MCF 10A (cell line): ENCODE data around the gene LIN37. TPM values are rescaled to one million over a fixed set of nuclear protein-coding genes. Genes with fewer than 3 reads are reported as not detected.

Experiments
- BruUV-seq: library from RNA; stranded (reverse); fragments of 400-500 nt; replicated peaks from 2 replicates; lab custom pipeline; 2021; lab: Mats Ljungman, UMichigan
- CTCF ChIA-PET: fragments of 300-600 bp; sonication (Branson Sonifier 250); formaldehyde crosslinking; extraction: SDS; loops from one replicate; lab custom pipeline; 2021; ENCODE audit warnings: antibody characterized with exemption, inconsistent platforms; lab: Yijun Ruan, JAX
- POLR2A ChIA-PET: fragments of 300-600, 350-650 bp; sonication (Branson Sonifier 250); formaldehyde crosslinking; extraction: SDS; loops from one replicate; lab custom pipeline; 2020; ENCODE audit warnings: antibody characterized with exemption, inconsistent platforms; lab: Yijun Ruan, JAX
- DNase-seq: peaks from one replicate; pipeline ENCODE4 v3.0.0-alpha.2; 2018; ENCODE audit not compliant: unreplicated experiment
- H3K27ac Mint-ChIP-seq: one replicate; pipeline ENCODE4 v1.8.0; 2022; ENCODE audit warnings: mild to moderate bottlenecking, low read depth, mixed read lengths; ENCODE audit not compliant: unreplicated experiment
- H3K27me3 Mint-ChIP-seq: one replicate; pipeline ENCODE4 v1.8.0; 2022; ENCODE audit warnings: mixed read lengths; ENCODE audit not compliant: insufficient read depth, unreplicated experiment
- H3K36me3 Mint-ChIP-seq: one replicate; pipeline ENCODE4 v1.8.0; 2022; ENCODE audit warnings: mild to moderate bottlenecking, moderate library complexity, mixed read lengths; ENCODE audit not compliant: insufficient read depth, unreplicated experiment
- H3K4me1 Mint-ChIP-seq: one replicate; pipeline ENCODE4 v1.8.0; 2022; ENCODE audit warnings: mixed read lengths; ENCODE audit not compliant: insufficient read depth, unreplicated experiment
- H3K4me3 Mint-ChIP-seq: one replicate; pipeline ENCODE4 v1.8.0; 2022; ENCODE audit warnings: mild to moderate bottlenecking, moderate library complexity, mixed read lengths; ENCODE audit not compliant: unreplicated experiment
- H3K9me3 Mint-ChIP-seq: one replicate; pipeline ENCODE4 v1.8.0; 2022; ENCODE audit warnings: mixed read lengths; ENCODE audit not compliant: unreplicated experiment
- intact Hi-C: fragments of 100-400 bp; cut with micrococcal nuclease; formaldehyde crosslinking; loops from 2 replicates; pipeline ENCODE4 v1.14.1; 2022
- total RNA-seq: library from RNA; stranded (reverse); gene quantifications from 2 replicates; pipeline ENCODE4 v1.2.3, GENCODE V29; 2022
- TF ChIP-seq, protein P1 (sequence below): fragments of 200-600 bp; IDR thresholded peaks from one replicate; pipeline ENCODE4 v1.8.0; 2022; ENCODE audit warnings: antibody characterized with exemption, mild to moderate bottlenecking; ENCODE audit not compliant: unreplicated experiment

The LIN37 gene
- total RNA-seq, 1 experiment from 2014 or later: 19.6 TPM

DNA sequence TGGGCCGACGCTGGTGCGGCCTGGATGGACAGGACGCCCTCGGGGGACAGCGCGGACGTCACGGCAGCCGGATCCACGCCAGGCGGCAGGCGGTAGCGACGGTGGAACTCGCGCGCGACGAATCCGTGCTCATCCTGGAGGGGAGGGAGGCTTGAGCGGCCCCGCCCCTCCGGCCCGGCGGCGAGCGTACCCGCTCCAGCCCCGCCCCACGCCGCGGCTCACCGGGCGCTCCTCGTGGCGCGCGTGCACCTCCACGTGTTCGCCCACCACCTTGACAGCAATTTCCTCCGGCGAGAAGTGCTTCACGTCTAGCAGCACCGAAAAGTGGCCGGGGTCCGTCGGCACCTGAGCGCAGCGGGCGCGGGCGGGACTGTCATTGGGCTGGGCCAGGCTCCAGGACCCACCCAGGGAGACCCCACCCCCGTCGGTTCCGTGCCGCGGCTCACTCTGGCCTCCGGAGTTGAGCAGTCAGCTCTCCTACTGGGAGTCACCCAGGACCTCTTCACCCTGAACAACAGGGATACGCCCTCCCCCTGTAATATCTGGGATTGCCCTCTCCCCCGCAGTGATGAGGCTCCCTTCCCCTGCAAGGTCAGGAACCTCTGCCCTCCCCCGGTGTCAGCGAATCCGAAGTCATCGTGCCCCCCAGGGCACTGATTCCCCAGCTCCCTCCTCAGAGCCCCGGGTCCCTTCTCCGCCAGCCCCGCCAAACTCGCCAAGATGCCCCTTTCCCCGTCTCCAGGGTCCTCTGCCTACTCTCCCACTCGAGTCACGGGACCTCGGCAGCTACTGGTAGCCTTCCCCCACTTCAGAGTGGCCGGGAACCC, 7.4 kb downstream of the LIN37 start:
- no peak overlapping the region for H3K27ac Mint-ChIP-seq
- H3K4me3 Mint-ChIP-seq: no peak overlapping the region
- no TSS peak for BruUV-seq
- intact Hi-C loops: no loop called here
- POLR2A ChIA-PET: interaction anchor here (0.8 kb wide), 1 partner anchor 11 kb away, joined by 3 read pairs; the partner anchor contains the start of genes PSENEN and U2AF1L4
- no peaks in the 10 kb centered on the region for H3K9me3 Mint-ChIP-seq
- peaks cover 22% of the 10 kb centered on the region for H3K36me3 Mint-ChIP-seq
- CTCF ChIA-PET: no interaction called here
- no peak for DNase-seq
- TF ChIP-seq, protein P1, sequence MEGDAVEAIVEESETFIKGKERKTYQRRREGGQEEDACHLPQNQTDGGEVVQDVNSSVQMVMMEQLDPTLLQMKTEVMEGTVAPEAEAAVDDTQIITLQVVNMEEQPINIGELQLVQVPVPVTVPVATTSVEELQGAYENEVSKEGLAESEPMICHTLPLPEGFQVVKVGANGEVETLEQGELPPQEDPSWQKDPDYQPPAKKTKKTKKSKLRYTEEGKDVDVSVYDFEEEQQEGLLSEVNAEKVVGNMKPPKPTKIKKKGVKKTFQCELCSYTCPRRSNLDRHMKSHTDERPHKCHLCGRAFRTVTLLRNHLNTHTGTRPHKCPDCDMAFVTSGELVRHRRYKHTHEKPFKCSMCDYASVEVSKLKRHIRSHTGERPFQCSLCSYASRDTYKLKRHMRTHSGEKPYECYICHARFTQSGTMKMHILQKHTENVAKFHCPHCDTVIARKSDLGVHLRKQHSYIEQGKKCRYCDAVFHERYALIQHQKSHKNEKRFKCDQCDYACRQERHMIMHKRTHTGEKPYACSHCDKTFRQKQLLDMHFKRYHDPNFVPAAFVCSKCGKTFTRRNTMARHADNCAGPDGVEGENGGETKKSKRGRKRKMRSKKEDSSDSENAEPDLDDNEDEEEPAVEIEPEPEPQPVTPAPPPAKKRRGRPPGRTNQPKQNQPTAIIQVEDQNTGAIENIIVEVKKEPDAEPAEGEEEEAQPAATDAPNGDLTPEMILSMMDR: no peak
- H3K4me1 Mint-ChIP-seq: peaks cover 8% of the 10 kb centered on the region
- no peaks in the 10 kb centered on the region for H3K27me3 Mint-ChIP-seq

DNA sequence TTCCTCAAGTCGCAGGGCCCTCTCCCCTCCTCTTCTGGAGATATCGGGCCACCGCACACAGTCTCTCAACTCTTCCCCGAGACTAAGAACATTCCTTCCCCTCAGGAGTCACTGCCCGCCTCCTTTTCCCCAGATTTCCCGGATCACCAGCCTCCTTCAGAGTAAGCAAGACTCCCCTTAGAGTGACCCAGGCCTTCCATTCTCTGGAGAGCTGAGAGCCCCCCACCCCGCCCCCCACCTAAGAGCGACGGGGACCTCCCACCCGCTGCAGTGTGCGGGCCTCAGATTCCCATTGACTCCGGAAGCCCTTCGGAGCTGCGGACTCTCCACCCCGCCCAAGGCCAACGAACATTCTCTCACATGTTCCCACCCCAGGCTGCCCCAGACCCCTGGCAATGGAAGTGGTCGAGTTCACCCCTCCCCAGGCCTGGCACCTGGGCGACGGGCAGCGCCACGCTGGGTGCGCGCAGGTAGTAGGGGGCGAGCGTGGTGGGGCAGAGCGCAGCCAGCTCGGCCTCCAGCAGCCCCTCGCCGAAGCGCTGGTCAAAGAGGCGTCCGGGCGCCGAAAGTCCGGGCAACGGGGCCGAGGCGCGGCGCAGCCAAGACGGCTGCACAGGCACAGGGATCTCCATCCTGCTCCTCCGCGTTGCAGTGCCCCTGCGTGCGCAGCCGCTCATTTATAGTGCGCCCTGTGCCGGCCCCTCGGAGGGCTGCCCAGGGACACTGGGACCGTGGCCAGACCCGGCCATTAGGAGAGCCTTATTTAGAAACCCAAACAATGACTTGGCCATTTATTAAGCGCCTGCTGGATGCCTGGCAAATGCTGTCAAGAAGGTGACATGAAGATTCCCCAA, 8.2 kb downstream of the LIN37 start, which contains the start of gene HSPB6:
Gene HSPB6, minus strand, starts transcription at position 653 of the 854 bp plus-strand sequence. Its CDS starts 21 bp downstream, at position 632.
- no peak for DNase-seq
- Mint-ChIP-seq H3K27ac (peak within 1 kb of the TSS; percentile 99), H3K4me3 (peak within 1 kb of the TSS; percentile 97), H3K27me3 (no peaks in the 10 kb centered on the region), H3K4me1 (peaks cover 8% of the 10 kb centered on the region), H3K9me3 (no peaks in the 10 kb centered on the region), H3K36me3 (peaks cover 28% of the 10 kb centered on the region)
- intact Hi-C loops: loop anchor here (1.0 kb wide), 1 partner anchor 8 kb away; the partner anchor contains the start of gene LIN37
- CTCF ChIA-PET: no interaction called here
- BruUV-seq: no TSS peak
- POLR2A ChIA-PET: interaction anchor here (0.6 to 1.1 kb wide), 2 partner anchors 8 kb away, joined by 3 to 8 read pairs; partner anchors contain the start of gene LIN37
- TF ChIP-seq, protein P1: no peak

- intact Hi-C loops: loop anchor here (1.0 kb wide), 1 partner anchor 9 kb away; the partner anchor contains the start of gene LIN37
- no peak for DNase-seq
- peak overlapping the region; percentile 97 for H3K4me3 Mint-ChIP-seq
- ChIA-PET CTCF (no interaction called here), POLR2A (interaction anchor here (1.1 kb wide), 1 partner anchor 9 kb away, joined by 8 read pairs; the partner anchor contains the start of gene LIN37)
- H3K27ac Mint-ChIP-seq: peak overlapping the region; percentile 99
- no peaks in the 10 kb centered on the region for H3K9me3 Mint-ChIP-seq
- H3K36me3 Mint-ChIP-seq: peaks cover 35% of the 10 kb centered on the region
- BruUV-seq: no TSS peak
- TF ChIP-seq, protein P1: no peak
- peaks cover 8% of the 10 kb centered on the region for H3K4me1 Mint-ChIP-seq
- H3K27me3 Mint-ChIP-seq: no peaks in the 10 kb centered on the region
These were observed 8.9 kb downstream of the LIN37 start for GRCh38 chr19:35757231-35757748.
